BE2C (cell line): ENCODE measurements around the gene EFNA5.

Experiments
- DNase-seq: peaks from one replicate; pipeline ENCODE4 v3.0.0-alpha.2; 2020
- H3K27me3 ChIP-seq: fragments of 250-450 bp; sonication (Bioruptor Pico); 2 replicates; pipeline ENCODE4 v1.5.1; 2020; ENCODE audit warnings: mild to moderate bottlenecking
- H3K36me3 ChIP-seq: fragments of 250-450 bp; sonication (Bioruptor Pico); 2 replicates; pipeline ENCODE4 v1.5.1; 2020; ENCODE audit warnings: mild to moderate bottlenecking
- H3K4me1 ChIP-seq: fragments of 250-450 bp; sonication (Bioruptor Pico); 2 replicates; pipeline ENCODE4 v1.5.1; 2020
- H3K4me3 ChIP-seq: 2 replicates; pipeline ENCODE4 v1.5.1; 2011; ENCODE audit warnings: low read depth, low read length
- H3K9me3 ChIP-seq: fragments of 250-450 bp; sonication (Bioruptor Pico); 2 replicates; pipeline ENCODE4 v1.5.1; 2020
- CTCF ChIP-seq: IDR thresholded peaks from 2 replicates; pipeline ENCODE4 v1.5.1; 2012; ENCODE audit warnings: mild to moderate bottlenecking, low read depth, low read length

EFNA5 gene

GRCh38 chr5:107516452-107517184 is 154.1 kb downstream of the EFNA5 start:
- TF ChIP-seq CTCF: no peak
- Histone ChIP-seq H3K4me1 (peaks cover 45% of the 10 kb centered on the region), H3K36me3 (no peaks in the 10 kb centered on the region), H3K27me3 (no peaks in the 10 kb centered on the region), H3K4me3 (no peak overlapping the region), H3K9me3 (no peaks in the 10 kb centered on the region)
- no peak for DNase-seq

- Histone ChIP-seq H3K9me3 (no peaks in the 10 kb centered on the region), H3K4me1 (peaks cover 40% of the 10 kb centered on the region), H3K4me3 (no peak overlapping the region), H3K27me3 (no peaks in the 10 kb centered on the region), H3K36me3 (no peaks in the 10 kb centered on the region)
- DNase-seq: peak; percentile 58
- no peak for TF ChIP-seq CTCF
These were observed 155.1 kb downstream of the EFNA5 start for GRCh38 chr5:107515521-107516080.

GRCh38 chr5:107514305-107514704 is 156.4 kb downstream of the EFNA5 start:
- Histone ChIP-seq H3K4me3 (no peak overlapping the region), H3K4me1 (peaks cover 30% of the 10 kb centered on the region), H3K9me3 (no peaks in the 10 kb centered on the region), H3K27me3 (no peaks in the 10 kb centered on the region), H3K36me3 (no peaks in the 10 kb centered on the region)
- DNase-seq: no peak
- no peak for TF ChIP-seq CTCF

- Histone ChIP-seq H3K9me3 (no peaks in the 10 kb centered on the region), H3K36me3 (no peaks in the 10 kb centered on the region), H3K27me3 (no peaks in the 10 kb centered on the region), H3K4me1 (peaks cover 30% of the 10 kb centered on the region), H3K4me3 (no peak overlapping the region)
- no peak for TF ChIP-seq CTCF
- no peak for DNase-seq
These were observed 157.2 kb downstream of the EFNA5 start for GRCh38 chr5:107513337-107514085.

GRCh38 chr5:107512029-107512428 is 158.7 kb downstream of the EFNA5 start:
- no peaks in the 10 kb centered on the region for H3K36me3 ChIP-seq
- H3K4me1 ChIP-seq: peaks cover 27% of the 10 kb centered on the region
- no peak overlapping the region for H3K4me3 ChIP-seq
- H3K27me3 ChIP-seq: no peaks in the 10 kb centered on the region
- DNase-seq: no peak
- H3K9me3 ChIP-seq: no peaks in the 10 kb centered on the region
- TF ChIP-seq CTCF: no peak

GRCh38 chr5:107510125-107510524 is 160.6 kb downstream of the EFNA5 start:
- Histone ChIP-seq H3K4me1 (peaks cover 29% of the 10 kb centered on the region), H3K27me3 (no peaks in the 10 kb centered on the region), H3K4me3 (no peak overlapping the region), H3K36me3 (no peaks in the 10 kb centered on the region), H3K9me3 (no peaks in the 10 kb centered on the region)
- no peak for TF ChIP-seq CTCF
- DNase-seq: no peak
